Measurements from ENCODE around the gene GOLGA6L26.
"Not testable (repeated sequence)": the region's sequence is repeated elsewhere in the genome, so short reads cannot be mapped to it uniquely, and the experiment has no call there.

DNA sequence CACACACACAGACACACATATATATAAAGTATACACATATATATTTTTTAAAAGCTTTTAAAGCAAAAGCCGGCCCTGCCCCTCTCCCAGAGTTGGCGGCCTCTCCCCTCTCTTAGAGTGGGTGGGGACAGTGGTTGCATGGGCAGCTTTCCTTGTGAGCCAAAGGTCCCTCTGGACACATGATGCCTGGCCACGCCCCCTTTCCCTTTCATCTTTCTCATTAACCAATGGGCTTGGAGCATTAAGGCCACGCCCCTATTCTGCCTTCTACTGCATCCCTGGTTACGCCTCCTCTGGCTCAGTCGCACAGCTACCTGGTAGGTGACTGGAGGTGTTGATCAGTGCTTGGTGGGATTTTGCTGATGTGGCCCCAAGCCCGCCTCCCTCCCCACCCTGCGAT, 20.5 kb upstream of the GOLGA6L26 start, which contains the start of gene GOLGA8S:
- TF ChIP-seq, protein P1, sequence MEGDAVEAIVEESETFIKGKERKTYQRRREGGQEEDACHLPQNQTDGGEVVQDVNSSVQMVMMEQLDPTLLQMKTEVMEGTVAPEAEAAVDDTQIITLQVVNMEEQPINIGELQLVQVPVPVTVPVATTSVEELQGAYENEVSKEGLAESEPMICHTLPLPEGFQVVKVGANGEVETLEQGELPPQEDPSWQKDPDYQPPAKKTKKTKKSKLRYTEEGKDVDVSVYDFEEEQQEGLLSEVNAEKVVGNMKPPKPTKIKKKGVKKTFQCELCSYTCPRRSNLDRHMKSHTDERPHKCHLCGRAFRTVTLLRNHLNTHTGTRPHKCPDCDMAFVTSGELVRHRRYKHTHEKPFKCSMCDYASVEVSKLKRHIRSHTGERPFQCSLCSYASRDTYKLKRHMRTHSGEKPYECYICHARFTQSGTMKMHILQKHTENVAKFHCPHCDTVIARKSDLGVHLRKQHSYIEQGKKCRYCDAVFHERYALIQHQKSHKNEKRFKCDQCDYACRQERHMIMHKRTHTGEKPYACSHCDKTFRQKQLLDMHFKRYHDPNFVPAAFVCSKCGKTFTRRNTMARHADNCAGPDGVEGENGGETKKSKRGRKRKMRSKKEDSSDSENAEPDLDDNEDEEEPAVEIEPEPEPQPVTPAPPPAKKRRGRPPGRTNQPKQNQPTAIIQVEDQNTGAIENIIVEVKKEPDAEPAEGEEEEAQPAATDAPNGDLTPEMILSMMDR (IDR thresholded peaks at IDR 0.05 in 8 of 11, conservative IDR thresholded peaks at IDR 0.05 in 3 of 11) = not testable (repeated sequence)
- not testable (repeated sequence) for TF ChIP-seq POLR2A (IDR thresholded peaks at IDR 0.05)
